NCI-H1694 treated with DMSO at 0.1 percent for 48 hours (cell line): ENCODE results near the gene RETREG2.
A peak's percentile ranks its signal among the peaks of the same experiment; 100 is the strongest.
"Not testable (repeated sequence)": the region's sequence is repeated elsewhere in the genome, so short reads cannot be mapped to it uniquely, and the experiment has no call there.

Source experiments
- DNase-seq: peaks from one replicate; lab custom pipeline; 2025; lab: John Stamatoyannopoulos, UW

RETREG2 gene

DNA sequence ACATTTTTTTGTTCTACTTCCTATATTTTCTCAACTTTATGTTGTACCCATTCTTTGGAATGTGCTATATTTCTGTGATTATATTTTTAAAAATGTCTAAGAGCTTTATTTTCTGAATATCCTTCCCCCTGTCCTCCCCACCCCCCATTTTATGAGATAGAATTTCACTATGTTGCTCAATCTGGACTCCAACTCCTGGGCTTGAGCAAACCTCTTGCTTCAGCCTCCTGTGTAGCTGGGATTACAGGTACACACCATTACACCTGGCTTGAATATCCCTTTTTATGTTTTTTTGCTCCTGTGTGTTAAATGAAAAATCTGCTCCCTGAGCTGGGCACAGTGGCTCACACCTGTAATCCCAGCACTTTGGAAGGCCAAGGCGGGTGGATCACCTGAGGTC is 19.3 kb downstream of the RETREG2 start:
- no peak for DNase-seq

DNA sequence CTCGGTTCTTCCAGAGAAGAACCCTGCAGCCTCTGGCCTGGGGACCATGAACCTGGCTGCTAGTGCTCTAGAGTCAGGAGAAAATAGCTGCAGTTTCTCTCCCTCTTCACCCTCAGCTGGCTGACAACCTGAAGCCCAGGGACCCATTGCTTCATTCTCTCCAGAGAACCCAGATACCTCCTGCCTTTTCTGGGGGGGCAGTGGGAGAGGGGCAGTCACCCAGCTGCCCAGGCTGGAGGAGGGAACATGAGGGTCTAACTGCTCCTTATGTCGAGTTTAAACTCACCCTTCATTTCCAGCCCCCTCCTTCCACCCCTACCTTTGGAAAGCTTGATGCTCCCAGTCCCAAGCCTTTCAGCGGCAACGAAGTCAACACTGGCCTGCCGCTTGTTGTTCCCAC is 20.9 kb downstream of the RETREG2 start:
- no peak for DNase-seq

GRCh38 chr2:219199470-219200211 is 21.6 kb downstream of the RETREG2 start:
- DNase-seq, result no peak

DNA sequence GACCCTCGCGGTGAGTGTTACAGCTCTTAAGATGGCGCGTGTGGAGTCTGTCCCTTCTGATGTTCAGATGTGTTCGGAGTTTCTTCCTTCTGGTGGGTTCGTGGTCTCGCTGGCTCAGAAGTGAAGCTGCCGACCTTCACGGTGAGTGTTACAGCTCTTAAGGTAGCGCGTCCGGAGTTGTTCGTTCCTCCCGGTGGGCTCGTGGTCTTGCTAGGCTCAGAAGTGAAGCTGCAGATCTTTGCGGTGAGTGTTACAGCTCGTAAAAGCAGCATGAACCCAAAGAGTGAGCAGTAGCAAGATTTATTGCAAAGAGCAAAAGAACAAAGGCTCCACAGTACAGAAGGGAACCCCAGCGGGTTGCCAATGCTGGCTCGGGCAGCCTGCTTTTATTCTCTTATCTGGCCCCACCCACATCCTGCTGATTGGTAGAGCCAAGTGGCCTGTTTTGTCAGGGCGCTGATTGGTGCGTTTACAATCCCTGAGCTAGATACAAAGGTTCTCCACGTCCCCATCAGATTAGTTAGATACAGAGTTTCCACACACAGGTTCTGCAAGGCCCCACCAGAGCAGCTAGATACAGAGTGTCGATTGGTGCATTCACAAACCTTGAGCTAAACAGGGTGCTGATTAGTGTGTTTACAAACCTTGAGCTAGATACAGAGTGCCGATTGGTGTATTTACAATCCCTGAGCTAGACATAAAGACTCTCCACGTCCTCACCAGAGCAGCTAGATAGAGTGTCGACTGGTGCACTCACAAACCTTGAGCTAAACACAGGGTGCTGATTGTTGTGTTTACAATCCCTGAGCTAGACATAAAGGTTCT is 22.6 kb downstream of the RETREG2 start:
- DNase-seq, result not testable (repeated sequence)

- DNase-seq, result not testable (repeated sequence)
These were observed 23.3 kb downstream of the RETREG2 start for GRCh38 chr2:219201331-219201730.

DNA sequence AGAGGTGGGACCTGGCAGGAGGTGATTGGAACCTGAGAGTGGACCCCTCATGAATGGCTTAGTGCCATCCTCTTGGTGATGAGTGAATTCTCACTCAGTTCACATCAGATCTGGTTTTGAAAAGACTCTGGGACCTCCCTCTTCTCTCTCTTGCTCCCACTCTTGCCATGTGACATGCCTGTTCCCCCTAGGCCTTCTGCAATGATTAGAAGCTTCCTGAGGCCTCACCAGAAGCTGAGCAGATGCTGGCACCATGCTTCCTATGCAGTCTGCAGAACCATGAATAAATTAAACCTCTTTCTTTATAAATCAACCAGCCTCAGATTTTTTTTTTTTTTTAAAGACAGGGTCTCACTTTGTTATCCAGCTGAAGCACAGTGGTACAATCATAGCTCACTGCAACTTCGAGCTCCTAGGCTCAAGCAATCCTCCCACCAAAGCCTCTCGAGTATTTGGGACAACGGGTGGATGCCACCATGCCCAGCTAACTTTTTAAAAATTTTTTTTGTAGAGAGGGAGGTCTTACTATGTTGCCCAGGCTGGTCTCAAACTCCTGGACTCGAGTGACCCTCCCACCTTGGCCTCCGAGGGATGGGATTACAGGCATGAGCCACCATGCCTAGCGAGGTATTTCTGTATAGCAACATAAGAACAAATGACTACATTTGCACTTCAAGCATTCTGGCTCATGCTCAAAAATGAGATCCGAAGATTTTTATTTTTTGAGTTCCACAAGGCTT is 26.5 kb downstream of the RETREG2 start:
- no peak for DNase-seq

DNA sequence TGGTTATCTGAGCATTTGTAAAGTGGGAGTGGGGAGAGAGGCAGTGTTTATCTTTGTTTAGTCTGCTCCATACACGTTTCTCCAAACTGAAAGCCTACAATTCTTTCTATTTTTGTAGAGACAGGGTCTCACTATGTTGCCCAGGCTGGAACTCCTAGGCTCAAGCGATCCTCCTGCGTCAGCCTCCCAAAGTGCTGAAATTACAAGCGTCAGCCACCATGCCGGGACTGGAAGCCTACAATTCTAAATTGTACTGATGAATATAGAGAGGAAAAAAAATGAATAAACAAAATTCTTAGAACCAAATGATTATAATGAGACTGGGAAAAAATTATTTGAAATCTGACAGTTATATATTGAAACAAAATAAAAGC is 27.1 kb downstream of the RETREG2 start:
- DNase-seq, result no peak

DNA sequence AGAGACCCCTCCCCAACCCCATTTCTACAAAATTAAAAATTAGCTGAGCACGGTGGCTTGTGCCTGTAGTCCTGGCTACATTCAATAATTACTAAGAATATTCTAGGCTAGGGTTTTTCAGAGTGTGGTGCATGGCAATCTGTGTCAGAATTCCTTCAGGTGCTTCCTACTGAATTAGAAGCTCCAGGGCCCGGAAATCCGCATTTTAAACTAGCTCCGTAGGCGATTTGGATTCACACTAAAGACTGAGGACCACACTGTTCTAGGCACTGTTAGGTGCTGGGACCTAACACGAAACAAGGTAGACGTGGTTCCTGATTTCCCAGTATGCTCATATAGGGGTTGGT is 27.9 kb downstream of the RETREG2 start:
- DNase-seq, result peak; percentile 56

GRCh38 chr2:219206328-219207133 is 28.5 kb downstream of the RETREG2 start, which contains the start of gene ZFAND2B:
Gene ZFAND2B, plus strand, starts transcription at chr2:219206782. Its CDS starts 206 bp downstream, at chr2:219206988.
- DNase-seq, result peak; percentile 92

DNA sequence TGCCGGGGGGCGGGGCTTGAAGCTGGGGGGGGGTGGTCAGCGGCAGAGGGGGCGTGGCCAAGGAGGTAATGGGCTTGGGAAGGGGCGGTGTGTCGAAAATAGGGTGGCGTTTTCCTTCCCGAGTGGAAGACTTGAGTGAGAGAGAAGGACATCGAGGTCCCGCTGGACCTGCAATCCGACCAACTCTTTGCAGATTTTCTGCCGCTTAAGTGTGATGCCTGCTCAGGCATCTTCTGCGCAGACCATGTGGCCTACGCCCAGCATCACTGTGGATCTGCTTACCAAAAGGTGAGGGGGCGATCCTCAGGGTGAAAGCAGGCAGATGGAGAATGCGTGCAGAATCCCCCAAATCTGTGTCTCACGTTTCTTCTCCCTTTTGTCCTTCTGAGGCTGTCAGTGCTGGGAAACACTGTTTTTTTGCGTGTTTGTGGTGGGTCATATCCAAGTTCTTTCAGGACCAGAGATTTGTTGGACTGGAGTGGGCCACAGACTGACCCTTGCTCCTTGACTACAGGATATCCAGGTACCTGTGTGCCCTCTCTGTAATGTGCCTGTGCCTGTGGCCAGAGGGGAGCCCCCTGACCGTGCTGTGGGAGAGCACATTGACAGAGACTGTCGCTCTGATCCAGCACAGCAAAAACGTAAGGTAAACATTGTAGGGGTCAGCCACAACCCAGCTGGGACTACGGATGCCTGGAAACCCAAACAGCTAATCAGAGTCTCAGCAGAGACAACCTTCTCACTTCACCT is 29.2 kb downstream of the RETREG2 start:
- no peak for DNase-seq

GRCh38 chr2:219207884-219208740 is 30.0 kb downstream of the RETREG2 start:
- DNase-seq, result no peak

- DNase-seq, result no peak
These were observed 31.4 kb downstream of the RETREG2 start for GRCh38 chr2:219209236-219210195.

DNA sequence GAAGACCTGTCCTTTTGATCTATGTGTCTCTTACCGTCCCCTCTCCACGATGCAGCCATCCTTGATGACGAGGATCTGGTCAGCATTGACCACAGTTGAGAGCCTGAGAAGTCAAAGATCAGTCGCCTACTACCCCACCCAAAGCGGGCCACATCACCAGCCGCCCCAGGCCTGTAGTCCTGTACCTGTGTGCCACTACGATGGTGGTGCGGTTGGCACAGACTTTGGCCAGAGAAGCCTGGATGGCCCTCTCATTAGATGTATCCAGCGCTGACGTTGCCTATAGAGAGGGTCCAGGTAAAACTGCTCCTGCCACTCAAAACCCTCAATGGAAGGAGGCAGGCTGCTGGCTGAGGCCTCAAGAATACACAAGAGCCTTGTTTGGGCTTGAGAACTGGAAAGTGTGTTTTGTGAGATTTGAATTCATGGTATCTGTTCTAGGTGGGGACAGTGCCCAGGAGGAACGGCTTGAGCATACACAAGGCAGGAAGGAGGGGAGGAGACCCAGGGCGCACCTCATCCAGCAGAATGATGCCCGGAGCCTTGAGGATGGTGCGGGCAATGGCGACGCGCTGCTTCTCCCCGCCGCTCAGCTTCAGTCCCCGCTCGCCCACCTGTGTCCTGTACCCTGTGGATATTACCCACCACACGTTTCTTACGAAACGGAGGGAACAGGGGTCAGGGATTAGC is 32.3 kb downstream of the RETREG2 start:
- DNase-seq, result no peak

DNA sequence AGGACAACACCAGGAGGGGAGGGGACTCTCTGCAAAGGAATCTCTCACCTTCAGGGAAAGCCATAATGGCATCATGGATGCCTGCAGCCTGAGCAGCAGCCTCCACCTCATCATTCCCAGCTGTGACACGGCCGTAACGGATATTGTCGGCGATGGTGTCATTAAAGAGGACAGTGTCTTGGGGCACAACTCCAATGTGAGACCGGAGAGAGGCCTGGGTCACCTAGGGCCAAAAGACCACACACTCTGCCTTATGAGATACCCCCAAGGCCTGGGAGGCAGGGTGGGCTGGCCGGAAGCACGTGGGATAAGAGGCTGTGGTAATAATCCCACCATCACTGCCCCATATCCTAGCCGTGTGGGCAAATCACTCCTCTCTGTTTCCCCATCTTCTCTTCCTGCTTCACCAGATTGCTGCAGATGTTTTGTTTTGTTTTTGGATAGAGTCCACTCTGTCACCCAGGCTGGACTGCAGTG is 32.8 kb downstream of the RETREG2 start:
- no peak for DNase-seq

- no peak for DNase-seq
These were observed 34.9 kb downstream of the RETREG2 start for GRCh38 chr2:219213026-219213415.

DNA sequence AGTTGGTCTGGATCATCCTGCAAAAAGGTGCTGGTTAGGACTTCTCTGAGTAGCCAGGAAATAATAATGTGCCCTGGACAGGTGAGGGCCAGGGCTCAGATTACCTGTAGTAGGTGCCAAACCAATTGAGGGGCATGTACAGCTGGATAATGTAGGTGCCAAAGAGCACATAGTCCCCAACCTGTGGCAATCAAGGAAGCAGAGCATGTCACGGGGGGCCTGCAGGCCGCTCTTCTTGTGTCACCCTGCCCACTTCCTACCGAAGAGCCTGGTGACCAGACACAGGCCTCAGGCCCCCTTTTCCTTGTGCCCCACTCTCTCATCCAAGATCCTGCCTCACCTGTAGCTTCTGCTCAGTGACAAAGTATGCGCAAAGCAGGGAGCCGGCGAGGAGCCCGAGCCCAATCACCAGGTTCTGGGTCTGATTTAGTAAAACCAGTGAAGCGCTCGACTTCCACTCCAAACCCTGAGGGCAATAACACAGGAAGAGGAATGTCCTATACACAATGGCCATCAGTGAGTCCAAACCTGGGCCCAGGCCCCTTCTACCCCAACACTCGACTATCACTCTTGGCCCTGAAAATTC is 35.5 kb downstream of the RETREG2 start:
- no peak for DNase-seq

DNA sequence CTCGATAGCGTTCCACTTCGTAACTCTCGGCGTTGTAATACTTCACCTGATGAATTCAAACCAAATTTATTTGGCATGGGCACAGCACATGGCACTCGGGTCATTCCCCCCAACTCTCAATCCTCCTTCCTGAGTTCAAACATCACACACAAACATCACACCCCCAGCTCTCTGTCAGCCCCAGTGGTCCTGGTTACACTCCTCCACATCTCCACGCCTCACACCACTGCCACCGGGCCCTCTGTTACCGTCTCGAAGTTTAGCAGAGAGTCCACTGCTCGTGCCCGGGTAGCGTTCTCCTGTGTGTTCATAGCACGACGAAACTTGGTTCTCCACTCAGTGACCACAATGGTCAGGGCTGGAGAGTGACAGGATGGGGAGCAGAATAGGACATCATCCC is 36.1 kb downstream of the RETREG2 start:
- no peak for DNase-seq

- no peak for DNase-seq
These were observed 36.7 kb downstream of the RETREG2 start for GRCh38 chr2:219214786-219215185.
